Hepatocyte (in vitro differentiated cells): ENCODE measurements around the gene ZNF385D. TPM values are rescaled to one million over a fixed set of nuclear protein-coding genes. Genes with fewer than 3 reads are reported as not detected.

Source experiments
- DNase-seq: peaks from one replicate; pipeline ENCODE4 v3.0.0-alpha.2; 2016; ENCODE audit warnings: low spot score
- H2AFZ ChIP-seq: fragments of 200-600 bp; sonication (generic); 2 replicates; pipeline ENCODE4 v1.6.0; 2016; ENCODE audit warnings: antibody characterized with exemption, mild to moderate bottlenecking
- H3K27ac ChIP-seq: fragments of 200-600 bp; sonication (generic); 2 replicates; pipeline ENCODE4 v1.5.1; 2016; ENCODE audit warnings: mild to moderate bottlenecking
- H3K27me3 ChIP-seq: fragments of 200-600 bp; sonication (generic); 2 replicates; pipeline ENCODE4 v1.6.1; 2016
- H3K36me3 ChIP-seq: fragments of 200-600 bp; sonication (generic); replicated peaks from 2 replicates; pipeline ENCODE4 v1.5.1; 2016; ENCODE audit warnings: low read depth; ENCODE audit not compliant: insufficient read depth
- H3K4me1 ChIP-seq: fragments of 200-600 bp; sonication (generic); 2 replicates; pipeline ENCODE4 v1.5.1; 2016; ENCODE audit warnings: mild to moderate bottlenecking, moderate library complexity; ENCODE audit not compliant: insufficient read depth
- H3K4me2 ChIP-seq: fragments of 200-600 bp; sonication (generic); 2 replicates; pipeline ENCODE4 v1.6.0; 2016
- H3K4me3 ChIP-seq: fragments of 200-600 bp; sonication (generic); 2 replicates; pipeline ENCODE4 v1.5.1; 2016; ENCODE audit warnings: mild to moderate bottlenecking
- H3K79me2 ChIP-seq: fragments of 200-600 bp; sonication (generic); 2 replicates; pipeline ENCODE4 v1.6.0; 2017; ENCODE audit warnings: mild to moderate bottlenecking
- H3K9me2 ChIP-seq: fragments of 200-600 bp; sonication (generic); replicated peaks from 2 replicates; pipeline ENCODE4 v1.6.0; 2017; ENCODE audit warnings: mild to moderate bottlenecking; ENCODE audit not compliant: insufficient read depth
- H3K9me3 ChIP-seq: fragments of 200-600 bp; sonication (generic); 2 replicates; pipeline ENCODE4 v1.5.1; 2016; ENCODE audit warnings: low read depth, mild to moderate bottlenecking
- H4K20me1 ChIP-seq: fragments of 200-600 bp; sonication (generic); 2 replicates; pipeline ENCODE4 v1.6.0; 2016; ENCODE audit warnings: mild to moderate bottlenecking; ENCODE audit not compliant: insufficient read depth, poor library complexity, severe bottlenecking
- EZH2 ChIP-seq: fragments of 200-600 bp; sonication (generic); IDR thresholded peaks from 2 replicates; pipeline ENCODE4 v1.6.1; 2016; ENCODE audit warnings: antibody characterized with exemption, mild to moderate bottlenecking, borderline replicate concordance
- EZH2phosphoT487 ChIP-seq: fragments of 200-600 bp; sonication (generic); IDR thresholded peaks from one replicate; pipeline ENCODE4 v1.6.1; 2018; ENCODE audit warnings: antibody characterized with exemption, mild to moderate bottlenecking, low read depth, moderate library complexity; ENCODE audit not compliant: unreplicated experiment, severe bottlenecking
- WGBS: methylation state at CpG from one replicate; pipeline ENCODE4 v1.1.6; 2016; ENCODE audit warnings: low lambda C conversion rate; ENCODE audit errors: missing lambda C conversion rate; 5-methylcytosine and 5-hydroxymethylcytosine counted together
- polyA plus RNA-seq: library from polyadenylated mRNA; unstranded; fragments of >200 nt; fragmentation: Nextera tagmentation; extraction: Ambion mirVana; gene quantifications from 2 replicates; pipeline ENCODE4 v1.2.1, GENCODE V29; 2016
- total RNA-seq: library from RNA; depleted of rRNA; stranded (reverse); fragments of >200 nt; gene quantifications from 2 replicates; pipeline ENCODE4 v1.2.3, GENCODE V29; 2014
- TF ChIP-seq, protein P1 (sequence below): fragments of 200-600 bp; sonication (generic); IDR thresholded peaks from 2 replicates; pipeline ENCODE4 v1.5.1; 2016; ENCODE audit warnings: antibody characterized with exemption, mild to moderate bottlenecking; ENCODE audit not compliant: poor library complexity

Gene ZNF385D
- total and polyA plus RNA-seq, 2 experiments from 2014 or later = 4.9 to 7.4 TPM

DNA sequence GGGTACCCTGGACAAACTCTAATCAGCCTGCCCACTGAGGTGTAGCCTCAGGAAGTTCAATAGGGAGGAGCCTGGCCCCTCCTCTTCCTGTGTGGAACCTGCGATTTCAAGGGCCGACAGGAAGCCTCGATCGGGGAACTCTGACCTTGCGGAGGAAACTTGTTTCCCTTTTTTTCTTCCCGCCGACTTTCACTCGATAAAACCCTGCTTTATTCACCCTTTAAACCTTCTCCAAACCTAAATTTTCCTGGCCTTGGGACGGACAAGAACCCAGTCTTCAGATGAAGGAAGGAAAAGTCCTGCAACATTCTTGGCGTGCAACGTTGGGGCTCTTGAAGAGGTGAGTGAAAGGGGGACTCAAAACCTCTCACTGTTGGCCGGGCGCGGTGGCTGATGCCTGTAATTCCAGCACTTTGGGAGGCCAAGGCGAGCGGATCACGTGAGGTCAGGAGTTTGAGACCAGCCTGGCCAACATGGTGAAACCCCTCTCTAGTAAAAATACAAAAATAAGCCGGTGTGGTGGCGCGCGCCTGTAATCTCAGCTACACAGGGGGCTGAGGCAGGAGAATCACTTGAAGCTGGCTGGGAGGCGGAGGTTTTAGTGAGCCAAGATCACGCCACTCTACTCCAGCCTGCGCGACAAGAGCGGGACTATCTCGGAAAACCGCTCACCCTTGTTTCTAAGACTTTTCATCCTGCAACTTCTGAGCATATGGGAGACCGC lies 208.2 kb downstream of the ZNF385D start:
- WGBS = 85% methylated on average over 29 of the region's 29 CpGs
- Histone ChIP-seq H2AFZ (no peak overlapping the region), H3K4me3 (no peak overlapping the region), H3K36me3 (no peaks in the 10 kb centered on the region), H3K27ac (no peak overlapping the region), H3K9me3 (no peaks in the 10 kb centered on the region), H3K4me1 (no peaks in the 10 kb centered on the region), H3K79me2 (no peaks in the 10 kb centered on the region), H3K27me3 (no peaks in the 10 kb centered on the region), H4K20me1 (no peaks in the 10 kb centered on the region), H3K4me2 (no peak overlapping the region), H3K9me2 (no peaks in the 10 kb centered on the region)
- DNase-seq = no peak
- TF ChIP-seq EZH2phosphoT487 (no peak), EZH2 (no peak)
- TF ChIP-seq, protein P1, sequence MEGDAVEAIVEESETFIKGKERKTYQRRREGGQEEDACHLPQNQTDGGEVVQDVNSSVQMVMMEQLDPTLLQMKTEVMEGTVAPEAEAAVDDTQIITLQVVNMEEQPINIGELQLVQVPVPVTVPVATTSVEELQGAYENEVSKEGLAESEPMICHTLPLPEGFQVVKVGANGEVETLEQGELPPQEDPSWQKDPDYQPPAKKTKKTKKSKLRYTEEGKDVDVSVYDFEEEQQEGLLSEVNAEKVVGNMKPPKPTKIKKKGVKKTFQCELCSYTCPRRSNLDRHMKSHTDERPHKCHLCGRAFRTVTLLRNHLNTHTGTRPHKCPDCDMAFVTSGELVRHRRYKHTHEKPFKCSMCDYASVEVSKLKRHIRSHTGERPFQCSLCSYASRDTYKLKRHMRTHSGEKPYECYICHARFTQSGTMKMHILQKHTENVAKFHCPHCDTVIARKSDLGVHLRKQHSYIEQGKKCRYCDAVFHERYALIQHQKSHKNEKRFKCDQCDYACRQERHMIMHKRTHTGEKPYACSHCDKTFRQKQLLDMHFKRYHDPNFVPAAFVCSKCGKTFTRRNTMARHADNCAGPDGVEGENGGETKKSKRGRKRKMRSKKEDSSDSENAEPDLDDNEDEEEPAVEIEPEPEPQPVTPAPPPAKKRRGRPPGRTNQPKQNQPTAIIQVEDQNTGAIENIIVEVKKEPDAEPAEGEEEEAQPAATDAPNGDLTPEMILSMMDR = no peak

DNA sequence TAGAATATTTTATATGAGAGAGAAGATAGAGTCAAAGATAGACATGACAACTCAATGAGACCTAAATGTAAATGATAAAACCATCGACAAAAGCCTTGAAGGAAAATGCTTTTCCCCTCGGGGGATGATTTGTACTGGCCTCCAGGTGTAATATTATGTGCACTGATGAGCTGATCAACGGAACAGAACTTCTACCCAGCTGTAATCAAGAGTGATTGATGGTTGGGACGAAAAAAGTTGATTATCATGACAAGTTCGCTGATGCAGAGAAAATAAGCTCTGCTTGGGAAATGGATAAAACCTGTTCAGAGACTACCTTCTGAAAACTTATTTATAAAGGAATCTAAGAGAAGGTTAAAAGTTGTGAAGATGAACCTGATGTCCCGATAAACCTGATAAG lies 210.7 kb downstream of the ZNF385D start:
- TF ChIP-seq EZH2phosphoT487 (no peak), EZH2 (no peak)
- TF ChIP-seq, protein P1 = no peak
- Histone ChIP-seq H4K20me1 (no peaks in the 10 kb centered on the region), H3K27me3 (no peaks in the 10 kb centered on the region), H3K27ac (no peak overlapping the region), H3K9me2 (no peaks in the 10 kb centered on the region), H3K9me3 (no peaks in the 10 kb centered on the region), H3K36me3 (no peaks in the 10 kb centered on the region), H3K4me3 (no peak overlapping the region), H3K79me2 (no peaks in the 10 kb centered on the region), H2AFZ (no peak overlapping the region), H3K4me1 (no peaks in the 10 kb centered on the region), H3K4me2 (no peak overlapping the region)
- DNase-seq = no peak
- WGBS = 86% methylated on average over 6 of the region's 6 CpGs

DNA sequence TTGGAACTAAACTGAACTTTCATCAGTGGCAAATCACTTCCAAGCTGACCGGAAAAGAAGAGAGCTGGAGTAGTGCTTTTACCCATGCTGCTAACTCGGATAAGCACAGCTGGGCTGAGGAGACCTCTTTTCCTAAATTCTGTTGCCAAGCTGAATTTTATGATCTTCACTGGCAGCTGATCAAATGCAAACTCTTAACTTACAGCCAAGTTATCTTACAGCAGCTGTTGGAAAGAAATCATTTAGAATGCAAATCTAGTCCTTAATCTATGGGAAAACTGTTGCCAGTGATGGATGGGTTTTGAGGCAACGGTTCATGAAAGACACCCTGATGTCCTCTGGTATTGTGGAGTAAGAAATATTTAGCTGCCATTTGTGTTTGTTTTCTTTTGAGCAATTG lies 216.5 kb downstream of the ZNF385D start:
- TF ChIP-seq, protein P1 = no peak
- no peak for TF ChIP-seq EZH2
- TF ChIP-seq EZH2phosphoT487 = no peak
- Histone ChIP-seq H3K9me3 (no peaks in the 10 kb centered on the region), H3K79me2 (no peaks in the 10 kb centered on the region), H3K4me1 (no peaks in the 10 kb centered on the region), H3K4me2 (no peak overlapping the region), H3K4me3 (no peak overlapping the region), H3K36me3 (no peaks in the 10 kb centered on the region), H3K27ac (no peak overlapping the region), H4K20me1 (no peaks in the 10 kb centered on the region), H3K9me2 (no peaks in the 10 kb centered on the region), H2AFZ (no peak overlapping the region), H3K27me3 (no peaks in the 10 kb centered on the region)
- no peak for DNase-seq
- WGBS = 79% methylated on average over 3 of the region's 3 CpGs
